GM12878 (cell line): ENCODE results near the gene CHFR. TPM values are rescaled to one million over a fixed set of nuclear protein-coding genes. Genes with fewer than 3 reads are reported as not detected.

Source experiments
- CBFB ChIP-seq: IDR thresholded peaks from 2 replicates; pipeline ENCODE4 v1.6.1; 2016; ENCODE audit warnings: antibody characterized with exemption, low read depth
- CBX3 ChIP-seq: fragments of 200-600 bp; sonication (generic); IDR thresholded peaks from 2 replicates; pipeline ENCODE4 v1.6.1; 2016; ENCODE audit warnings: low read depth, borderline replicate concordance
- CHD2 ChIP-seq: IDR thresholded peaks from 2 replicates; pipeline ENCODE4 v1.6.1; 2011; ENCODE audit warnings: low read depth, low read length, improper control_type of control experiment, borderline replicate concordance
- EED ChIP-seq: sonication (generic); IDR thresholded peaks from 2 replicates; pipeline ENCODE4 v1.6.1; 2016; ENCODE audit warnings: antibody characterized with exemption, low read depth
- ETV6 ChIP-seq, 2 experiments: fragments of 450-650 bp in 1 of 2; IDR thresholded peaks in 1 of 2; conservative IDR thresholded peaks in 1 of 2; 2 replicates each; pipeline ENCODE4 v1.6.1; 2014; ENCODE audit warnings: antibody characterized with exemption in 1 of 2, borderline replicate concordance in 1 of 2, low read depth in 1 of 2, mild to moderate bottlenecking in 1 of 2, moderate library complexity in 1 of 2
- GATAD2B ChIP-seq: fragments of 450-650 bp; conservative IDR thresholded peaks from 2 replicates; pipeline ENCODE4 v1.6.1; 2017; ENCODE audit warnings: low read depth, mild to moderate bottlenecking, moderate library complexity
- MEF2B ChIP-seq: fragments of 450-650 bp; IDR thresholded peaks from 2 replicates; pipeline ENCODE4 v1.6.1; 2018; ENCODE audit warnings: mild to moderate bottlenecking, moderate library complexity; ENCODE audit not compliant: partially characterized antibody, poor library complexity, severe bottlenecking
- MYC ChIP-seq: IDR thresholded peaks from 2 replicates; pipeline ENCODE4 v1.6.1; 2011; ENCODE audit warnings: mild to moderate bottlenecking, low read length, moderate library complexity, inconsistent platforms; ENCODE audit not compliant: insufficient read depth, insufficient replicate concordance, insufficient read length, severe bottlenecking
- NBN ChIP-seq: fragments of 450-650 bp; IDR thresholded peaks from 2 replicates; pipeline ENCODE4 v1.6.1; 2016
- NR2F1 ChIP-seq: fragments of 450-650 bp; conservative IDR thresholded peaks from 2 replicates; pipeline ENCODE4 v1.6.1; 2017; ENCODE audit warnings: mild to moderate bottlenecking
- NRF1 ChIP-seq: conservative IDR thresholded peaks from 2 replicates; pipeline ENCODE4 v1.6.1; 2011; ENCODE audit warnings: mild to moderate bottlenecking, low read depth, low read length, improper control_type of control experiment
- POU2F2 ChIP-seq: IDR thresholded peaks from 3 replicates; pipeline ENCODE4 v1.6.1; 2011; ENCODE audit warnings: low read depth, mild to moderate bottlenecking, low read length, borderline replicate concordance
- RBBP5 ChIP-seq: fragments of 200-600 bp; sonication (generic); conservative IDR thresholded peaks from 2 replicates; pipeline ENCODE4 v1.6.1; 2016
- RELA ChIP-seq: fragments of 450-650 bp; IDR thresholded peaks from 2 replicates; pipeline ENCODE4 v1.8.0; 2014; ENCODE audit warnings: borderline replicate concordance; ENCODE audit not compliant: partially characterized antibody
- SIX5 ChIP-seq: IDR thresholded peaks from 2 replicates; pipeline ENCODE4 v1.6.1; 2011; ENCODE audit warnings: mild to moderate bottlenecking, low read depth, low read length, moderate library complexity; ENCODE audit not compliant: severe bottlenecking
- STAT1 ChIP-seq: fragments of 450-650 bp; conservative IDR thresholded peaks from 2 replicates; pipeline ENCODE4 v1.6.1; 2014; ENCODE audit warnings: antibody characterized with exemption, mild to moderate bottlenecking
- STAT3 ChIP-seq: IDR thresholded peaks from 2 replicates; pipeline ENCODE4 v1.6.1; 2011; ENCODE audit warnings: low read depth, low read length, improper control_type of control experiment
- TBL1XR1 ChIP-seq: IDR thresholded peaks from 2 replicates; pipeline ENCODE4 v1.6.1; 2012; ENCODE audit warnings: low read depth, low read length, improper control_type of control experiment
- TCF7 ChIP-seq: IDR thresholded peaks from 2 replicates; pipeline ENCODE4 v1.6.1; 2014; ENCODE audit warnings: antibody characterized with exemption, borderline replicate concordance
- ZBED1 ChIP-seq: IDR thresholded peaks from 2 replicates; pipeline ENCODE4 v1.6.1; 2016; ENCODE audit warnings: borderline replicate concordance
- polyA plus RNA-seq, 11 experiments: library from polyadenylated mRNA; depleted of rRNA in 4 of 11; unstranded in 6 of 11; stranded (reverse) in 5 of 11; fragments of >200 nt; fragmentation: Nextera tagmentation in 4 of 11; fragmentation: Illumina TruSeq in 1 of 11; extraction: Ambion mirVana in 4 of 11; extraction: Trizol in 1 of 11; gene quantifications; 1 replicate in 1 of 11; 2 replicates in 10 of 11; pipeline versions ENCODE4 v1.2.1 to v1.2.3, GENCODE V29; 2011 to 2016; ENCODE audit warnings: inconsistent platforms in 2 of 11, missing spikeins in 2 of 11, low read depth in 1 of 11
- total RNA-seq, 4 experiments: library from RNA; depleted of rRNA in 3 of 4; stranded (reverse); fragments of >200 nt in 3 of 4; fragmentation: Illumina TruSeq in 1 of 4; extraction: Trizol in 1 of 4; gene quantifications; 2 replicates each; pipeline versions ENCODE4 v1.2.1 to v1.2.3, GENCODE V29; 2013 to 2021
- TF ChIP-seq, protein P1 (sequence below): fragments of 450-650 bp; IDR thresholded peaks from 2 replicates; pipeline ENCODE4 v1.6.1; 2017; ENCODE audit warnings: mild to moderate bottlenecking, moderate library complexity
- TF ChIP-seq, protein P2 (sequence below): IDR thresholded peaks from 2 replicates; pipeline ENCODE4 v1.6.1; 2011; ENCODE audit warnings: low read depth, mild to moderate bottlenecking, low read length, moderate library complexity, borderline replicate concordance; ENCODE audit errors: extremely low read depth
- TF ChIP-seq, protein P3 (sequence below), 3 experiments: IDR thresholded peaks in 2 of 3; conservative IDR thresholded peaks in 1 of 3; 2 replicates each; pipeline ENCODE4 v1.5.1; 2011; ENCODE audit warnings: low read depth in 3 of 3, low read length in 3 of 3, mild to moderate bottlenecking in 3 of 3, control low read depth in 2 of 3, moderate library complexity in 2 of 3, inconsistent platforms in 1 of 3, mixed read lengths in 1 of 3; ENCODE audit not compliant: control insufficient read depth in 2 of 3, insufficient read depth in 1 of 3; ENCODE audit errors: extremely low read depth in 1 of 3

The CHFR gene
- total and polyA plus RNA-seq, 10 of the 15 experiments (the other 5 are each of a cell fraction or from before 2014, with no cell fraction given), result 1.1 to 49.4 (median 34.4) TPM

DNA sequence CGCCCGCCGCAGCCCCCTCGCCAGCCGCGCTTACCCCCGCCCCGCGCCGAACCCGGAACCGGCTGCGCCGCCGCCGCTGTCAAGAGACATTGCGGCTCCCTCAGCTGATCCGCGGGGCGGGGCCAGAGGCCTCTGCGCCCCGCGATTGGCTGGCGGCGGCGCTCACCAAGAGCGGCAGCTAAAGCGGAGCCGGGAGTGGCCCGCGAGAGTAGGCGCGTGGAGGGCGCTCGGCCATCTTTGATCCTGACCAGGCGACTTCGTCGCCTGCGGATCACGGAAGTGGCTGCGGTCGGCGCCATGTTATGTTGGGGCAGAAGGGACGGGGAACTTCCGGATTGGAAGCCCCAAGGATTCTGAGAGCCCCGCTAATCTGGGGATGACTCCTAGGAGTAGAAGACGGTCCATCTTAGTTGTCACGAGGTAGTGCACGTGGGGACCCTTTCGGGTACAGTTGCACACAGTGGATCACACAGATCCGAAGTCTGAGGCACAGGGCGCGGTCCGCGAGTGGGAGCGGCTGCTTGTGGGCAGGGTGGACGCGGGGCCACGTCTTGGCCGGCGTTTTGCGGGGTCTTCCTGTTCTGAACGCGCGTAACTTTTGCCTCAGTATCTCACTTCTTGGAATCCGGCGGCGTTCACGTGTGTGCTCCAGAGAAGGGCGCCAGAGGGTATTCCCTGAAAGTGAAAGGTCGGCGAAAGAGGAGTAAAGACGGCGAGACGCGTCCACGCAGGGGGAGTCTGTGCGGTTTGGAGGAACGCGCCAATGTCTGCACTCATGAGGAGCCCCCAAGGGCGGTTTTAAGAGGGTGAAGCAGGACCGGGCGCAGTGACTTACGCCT, at the start of gene CHFR (continued):
- TF ChIP-seq POU2F2 (no peak; the same call in 2 of the 3 replicates), MYC (peak; percentile 85), TCF7 (no peak), CHD2 (peak; percentile 95), STAT1 (0 out of 2 replicates have a peak, but pooled peaks have one; percentile 31), CBX3 (no peak), NR2F1 (0 out of 2 replicates have a peak, but pooled peaks have one; percentile 20), RELA (peak; percentile 51), GATAD2B (peak; percentile 83), ZBED1 (0 out of 2 replicates have a peak, but pooled peaks have one; percentile 52), NRF1 (no peak), STAT3 (no peak), RBBP5 (no peak), MEF2B (peak; percentile 58), ETV6 (conservative IDR thresholded peaks at IDR 0.05 in 1 of 2, IDR thresholded peaks at IDR 0.05 in 1 of 2; ENCODE audit: borderline replicate concordance in 1 of 2, low read depth in 1 of 2) (peak in 1 of 2 experiments; percentile 41; a peak in 1 of 4 replicates), TBL1XR1 (no peak; the same call in 1 of the 2 replicates), NBN (peak; percentile 78), EED (0 out of 2 replicates have a peak, but pooled peaks have one; percentile 6), SIX5 (peak; percentile 59), CBFB (peak; percentile 72; the same call in 1 of the 2 replicates)
- TF ChIP-seq, protein P1, sequence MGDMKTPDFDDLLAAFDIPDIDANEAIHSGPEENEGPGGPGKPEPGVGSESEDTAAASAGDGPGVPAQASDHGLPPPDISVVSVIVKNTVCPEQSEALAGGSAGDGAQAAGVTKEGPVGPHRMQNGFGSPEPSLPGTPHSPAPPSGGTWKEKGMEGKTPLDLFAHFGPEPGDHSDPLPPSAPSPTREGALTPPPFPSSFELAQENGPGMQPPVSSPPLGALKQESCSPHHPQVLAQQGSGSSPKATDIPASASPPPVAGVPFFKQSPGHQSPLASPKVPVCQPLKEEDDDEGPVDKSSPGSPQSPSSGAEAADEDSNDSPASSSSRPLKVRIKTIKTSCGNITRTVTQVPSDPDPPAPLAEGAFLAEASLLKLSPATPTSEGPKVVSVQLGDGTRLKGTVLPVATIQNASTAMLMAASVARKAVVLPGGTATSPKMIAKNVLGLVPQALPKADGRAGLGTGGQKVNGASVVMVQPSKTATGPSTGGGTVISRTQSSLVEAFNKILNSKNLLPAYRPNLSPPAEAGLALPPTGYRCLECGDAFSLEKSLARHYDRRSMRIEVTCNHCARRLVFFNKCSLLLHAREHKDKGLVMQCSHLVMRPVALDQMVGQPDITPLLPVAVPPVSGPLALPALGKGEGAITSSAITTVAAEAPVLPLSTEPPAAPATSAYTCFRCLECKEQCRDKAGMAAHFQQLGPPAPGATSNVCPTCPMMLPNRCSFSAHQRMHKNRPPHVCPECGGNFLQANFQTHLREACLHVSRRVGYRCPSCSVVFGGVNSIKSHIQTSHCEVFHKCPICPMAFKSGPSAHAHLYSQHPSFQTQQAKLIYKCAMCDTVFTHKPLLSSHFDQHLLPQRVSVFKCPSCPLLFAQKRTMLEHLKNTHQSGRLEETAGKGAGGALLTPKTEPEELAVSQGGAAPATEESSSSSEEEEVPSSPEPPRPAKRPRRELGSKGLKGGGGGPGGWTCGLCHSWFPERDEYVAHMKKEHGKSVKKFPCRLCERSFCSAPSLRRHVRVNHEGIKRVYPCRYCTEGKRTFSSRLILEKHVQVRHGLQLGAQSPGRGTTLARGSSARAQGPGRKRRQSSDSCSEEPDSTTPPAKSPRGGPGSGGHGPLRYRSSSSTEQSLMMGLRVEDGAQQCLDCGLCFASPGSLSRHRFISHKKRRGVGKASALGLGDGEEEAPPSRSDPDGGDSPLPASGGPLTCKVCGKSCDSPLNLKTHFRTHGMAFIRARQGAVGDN, result 0 out of 2 replicates have a peak, but pooled peaks have one; percentile 63
- TF ChIP-seq, protein P2, sequence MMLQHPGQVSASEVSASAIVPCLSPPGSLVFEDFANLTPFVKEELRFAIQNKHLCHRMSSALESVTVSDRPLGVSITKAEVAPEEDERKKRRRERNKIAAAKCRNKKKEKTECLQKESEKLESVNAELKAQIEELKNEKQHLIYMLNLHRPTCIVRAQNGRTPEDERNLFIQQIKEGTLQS, result no peak
- TF ChIP-seq, protein P3, sequence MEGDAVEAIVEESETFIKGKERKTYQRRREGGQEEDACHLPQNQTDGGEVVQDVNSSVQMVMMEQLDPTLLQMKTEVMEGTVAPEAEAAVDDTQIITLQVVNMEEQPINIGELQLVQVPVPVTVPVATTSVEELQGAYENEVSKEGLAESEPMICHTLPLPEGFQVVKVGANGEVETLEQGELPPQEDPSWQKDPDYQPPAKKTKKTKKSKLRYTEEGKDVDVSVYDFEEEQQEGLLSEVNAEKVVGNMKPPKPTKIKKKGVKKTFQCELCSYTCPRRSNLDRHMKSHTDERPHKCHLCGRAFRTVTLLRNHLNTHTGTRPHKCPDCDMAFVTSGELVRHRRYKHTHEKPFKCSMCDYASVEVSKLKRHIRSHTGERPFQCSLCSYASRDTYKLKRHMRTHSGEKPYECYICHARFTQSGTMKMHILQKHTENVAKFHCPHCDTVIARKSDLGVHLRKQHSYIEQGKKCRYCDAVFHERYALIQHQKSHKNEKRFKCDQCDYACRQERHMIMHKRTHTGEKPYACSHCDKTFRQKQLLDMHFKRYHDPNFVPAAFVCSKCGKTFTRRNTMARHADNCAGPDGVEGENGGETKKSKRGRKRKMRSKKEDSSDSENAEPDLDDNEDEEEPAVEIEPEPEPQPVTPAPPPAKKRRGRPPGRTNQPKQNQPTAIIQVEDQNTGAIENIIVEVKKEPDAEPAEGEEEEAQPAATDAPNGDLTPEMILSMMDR (IDR thresholded peaks at IDR 0.05 in 2 of 3, conservative IDR thresholded peaks at IDR 0.05 in 1 of 3; ENCODE audit: control insufficient read depth in 2 of 3, extremely low read depth in 1 of 3, insufficient read depth in 1 of 3, low read depth in 3 of 3, low read length in 3 of 3), result no peak
